GM21423 (cell line): Measurements from ENCODE around the gene BLACAT1.

Source experiments
- ATAC-seq: cut with Tn5 transposase; IDR thresholded peaks from one replicate; pipeline ENCODE4 v1.9.1; 2021; ENCODE audit warnings: mild to moderate bottlenecking, moderate library complexity; ENCODE audit not compliant: unreplicated experiment

BLACAT1 gene

GRCh38 chr1:205455581-205456382 is at the start of gene BLACAT1:
Gene BLACAT1, minus strand, starts transcription at chr1:205456045.
- ATAC-seq: no peak

- no peak for ATAC-seq
Measured at GRCh38 chr1:205505076-205505729, 49.4 kb upstream of the BLACAT1 start.

- ATAC-seq: no peak
Measured at GRCh38 chr1:205504311-205505075, 48.6 kb upstream of the BLACAT1 start, which contains the start of gene CDK18. Gene CDK18, plus strand, starts transcription at chr1:205504669. Its CDS starts 18,499 bp downstream, at chr1:205523168.

- no peak for ATAC-seq
Measured at GRCh38 chr1:205502992-205503391, 47.1 kb upstream of the BLACAT1 start.

GRCh38 chr1:205502111-205502810 is 46.4 kb upstream of the BLACAT1 start:
- no peak for ATAC-seq

- no peak for ATAC-seq
Measured at GRCh38 chr1:205500240-205501233, 44.7 kb upstream of the BLACAT1 start.

- ATAC-seq: no peak
Measured at GRCh38 chr1:205499789-205500188, 43.9 kb upstream of the BLACAT1 start.

GRCh38 chr1:205497351-205497750 is 41.5 kb upstream of the BLACAT1 start:
- no peak for ATAC-seq

GRCh38 chr1:205496661-205497060 is 40.8 kb upstream of the BLACAT1 start:
- ATAC-seq: no peak

- no peak for ATAC-seq
Measured at GRCh38 chr1:205495237-205495823, 39.5 kb upstream of the BLACAT1 start.

- ATAC-seq: no peak
Measured at GRCh38 chr1:205494115-205494514, 38.3 kb upstream of the BLACAT1 start.

GRCh38 chr1:205493241-205494085 is 37.6 kb upstream of the BLACAT1 start:
- ATAC-seq: no peak

- ATAC-seq: no peak
Measured at GRCh38 chr1:205492774-205493173, 36.9 kb upstream of the BLACAT1 start.

GRCh38 chr1:205492201-205492667 is 36.4 kb upstream of the BLACAT1 start:
- no peak for ATAC-seq

- no peak for ATAC-seq
Measured at GRCh38 chr1:205491794-205492193, 35.9 kb upstream of the BLACAT1 start.

GRCh38 chr1:205488074-205488723 is 32.4 kb upstream of the BLACAT1 start:
- no peak for ATAC-seq

GRCh38 chr1:205486258-205486657 is 30.4 kb upstream of the BLACAT1 start:
- no peak for ATAC-seq
